Ovary (tissue), 3 donors: Measurements from ENCODE around the gene STAMBPL1.

ENCODE experiments used
- EP300 ChIP-seq: sonication (generic); formaldehyde crosslinking; IDR thresholded peaks from one replicate; pipeline ENCODE4 v1.6.1; 2017; ENCODE audit warnings: antibody characterized with exemption
- POLR2A ChIP-seq: fragments of 450-650 bp; IDR thresholded peaks from one replicate; pipeline ENCODE4 v1.6.1; 2017; ENCODE audit warnings: antibody characterized with exemption, mild to moderate bottlenecking, moderate library complexity
- TF ChIP-seq, protein P1 (sequence below), 3 donors: fragments of 450-650 bp in 2 of 3; fragments of 200-600 bp in 1 of 3; IDR thresholded peaks; one replicate each; pipeline versions ENCODE4 v1.5.1 to v1.8.0; 2016 to 2022; ENCODE audit warnings: antibody characterized with exemption in 3 of 3, mild to moderate bottlenecking in 1 of 3
- donor health status: DM: no; HTN: no; CAD: no.

DNA sequence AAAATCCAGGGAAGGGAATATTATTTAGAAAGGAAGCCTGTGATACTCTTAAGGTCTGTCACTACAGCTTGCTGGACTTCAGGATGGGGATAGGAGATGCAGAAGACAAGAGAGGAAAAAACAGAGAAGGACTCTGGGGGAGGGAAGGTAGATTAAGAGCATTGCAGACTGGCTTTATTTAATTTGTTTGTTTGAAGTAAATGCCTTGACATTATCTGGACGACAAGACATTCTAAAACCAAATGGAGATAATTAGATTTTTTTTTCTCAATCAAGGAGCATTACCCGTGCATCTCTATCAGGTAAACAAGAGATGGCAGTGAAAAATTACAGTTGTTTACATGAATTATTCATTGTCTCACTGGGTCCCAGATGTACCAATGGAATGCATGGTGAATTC lies 48.2 kb downstream of the STAMBPL1 start:
- TF ChIP-seq, protein P1, sequence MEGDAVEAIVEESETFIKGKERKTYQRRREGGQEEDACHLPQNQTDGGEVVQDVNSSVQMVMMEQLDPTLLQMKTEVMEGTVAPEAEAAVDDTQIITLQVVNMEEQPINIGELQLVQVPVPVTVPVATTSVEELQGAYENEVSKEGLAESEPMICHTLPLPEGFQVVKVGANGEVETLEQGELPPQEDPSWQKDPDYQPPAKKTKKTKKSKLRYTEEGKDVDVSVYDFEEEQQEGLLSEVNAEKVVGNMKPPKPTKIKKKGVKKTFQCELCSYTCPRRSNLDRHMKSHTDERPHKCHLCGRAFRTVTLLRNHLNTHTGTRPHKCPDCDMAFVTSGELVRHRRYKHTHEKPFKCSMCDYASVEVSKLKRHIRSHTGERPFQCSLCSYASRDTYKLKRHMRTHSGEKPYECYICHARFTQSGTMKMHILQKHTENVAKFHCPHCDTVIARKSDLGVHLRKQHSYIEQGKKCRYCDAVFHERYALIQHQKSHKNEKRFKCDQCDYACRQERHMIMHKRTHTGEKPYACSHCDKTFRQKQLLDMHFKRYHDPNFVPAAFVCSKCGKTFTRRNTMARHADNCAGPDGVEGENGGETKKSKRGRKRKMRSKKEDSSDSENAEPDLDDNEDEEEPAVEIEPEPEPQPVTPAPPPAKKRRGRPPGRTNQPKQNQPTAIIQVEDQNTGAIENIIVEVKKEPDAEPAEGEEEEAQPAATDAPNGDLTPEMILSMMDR (IDR thresholded peaks at IDR 0.05) = no peak
- TF ChIP-seq POLR2A = no peak
- no peak for TF ChIP-seq EP300
